Epidermal melanocyte (primary cell): ENCODE data around the gene PRPF31.

Source experiments
- DNase-seq: peaks from one replicate; pipeline ENCODE4 v3.0.0; 2011; ENCODE audit warnings: low spot score; ENCODE audit not compliant: insufficient read length

The PRPF31 gene

GRCh38 chr19:54107876-54108490 is 7.6 kb upstream of the PRPF31 start:
- no peak for DNase-seq

GRCh38 chr19:54108496-54108895 is 7.1 kb upstream of the PRPF31 start:
- no peak for DNase-seq

DNA sequence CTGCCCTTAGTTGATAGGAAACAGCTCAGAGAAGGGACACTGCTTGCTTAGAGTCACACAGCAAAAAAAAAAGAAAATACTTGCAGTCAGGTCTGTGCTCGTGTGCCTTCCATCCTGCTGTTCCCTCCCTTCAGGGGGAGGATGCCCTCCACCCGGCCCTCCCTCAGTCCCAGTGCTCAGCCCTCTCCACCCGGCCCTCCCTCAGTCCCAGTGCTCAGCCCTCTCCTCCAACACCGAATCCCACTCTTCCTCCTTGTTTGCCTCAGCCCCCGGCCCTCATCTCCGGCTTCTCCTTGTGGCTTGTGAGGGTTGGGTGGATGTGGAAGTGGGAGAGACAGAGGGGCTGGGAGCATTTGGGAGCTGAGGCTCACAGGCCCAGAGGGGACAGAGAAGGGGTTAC is 5.9 kb upstream of the PRPF31 start:
- DNase-seq = no peak

DNA sequence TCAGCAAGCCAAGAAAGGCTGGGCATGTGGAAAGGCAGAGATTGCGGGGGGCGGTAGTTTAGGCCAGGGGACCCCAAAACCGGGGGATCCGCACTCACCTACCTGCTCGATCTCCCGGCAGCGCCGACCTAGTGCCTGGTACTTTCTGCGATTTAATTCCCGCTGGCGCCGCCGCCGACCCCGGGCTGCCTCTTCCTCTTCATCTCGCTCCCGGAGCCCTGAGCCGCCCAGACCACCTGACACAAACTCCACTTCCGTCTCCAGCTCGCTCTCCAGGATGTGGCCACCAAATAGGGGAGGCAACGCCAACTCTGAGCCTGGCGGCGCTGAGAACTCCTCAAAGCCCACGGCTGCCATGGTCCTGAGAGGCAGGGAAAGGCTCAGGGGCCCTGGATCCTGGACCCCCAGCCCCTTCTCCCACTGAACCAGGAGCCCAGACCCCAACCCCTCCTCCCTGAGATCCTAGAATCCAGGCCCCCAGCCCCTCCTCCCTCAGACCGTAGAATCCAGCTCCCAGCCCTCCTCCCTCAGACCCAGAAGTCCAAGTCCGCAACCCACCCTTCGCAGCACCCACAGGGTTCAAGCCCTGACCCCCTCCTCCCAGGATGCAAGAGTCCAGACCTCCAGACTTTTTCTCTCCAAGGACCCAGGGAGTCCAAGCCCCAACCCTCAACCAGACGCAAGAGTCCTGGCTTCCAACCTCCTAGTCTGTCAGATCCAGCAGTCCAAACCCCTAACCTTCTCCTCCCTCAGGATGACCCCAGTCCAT is 1.0 kb upstream of the PRPF31 start:
- no peak for DNase-seq

DNA sequence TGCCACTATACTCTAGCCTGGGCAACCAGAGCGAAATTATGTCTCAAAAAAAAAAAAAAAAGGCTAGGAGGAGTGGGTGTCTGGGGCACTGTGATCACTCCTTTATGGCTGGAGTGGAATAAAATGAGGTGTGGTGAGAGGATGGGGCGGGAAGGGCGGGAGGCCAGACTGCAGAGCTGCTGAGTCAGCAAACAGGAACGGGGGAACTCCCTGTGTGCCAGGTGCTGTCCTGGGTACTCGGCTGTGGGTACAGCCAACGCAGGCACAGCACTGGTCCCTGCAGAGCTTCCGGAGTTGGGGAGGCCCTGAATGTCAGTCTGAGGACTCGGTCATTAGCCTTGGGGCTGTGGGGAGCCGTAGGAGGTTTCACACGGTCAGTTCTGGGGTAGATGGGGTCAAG is 5.7 kb downstream of the PRPF31 start:
- DNase-seq = no peak

DNA sequence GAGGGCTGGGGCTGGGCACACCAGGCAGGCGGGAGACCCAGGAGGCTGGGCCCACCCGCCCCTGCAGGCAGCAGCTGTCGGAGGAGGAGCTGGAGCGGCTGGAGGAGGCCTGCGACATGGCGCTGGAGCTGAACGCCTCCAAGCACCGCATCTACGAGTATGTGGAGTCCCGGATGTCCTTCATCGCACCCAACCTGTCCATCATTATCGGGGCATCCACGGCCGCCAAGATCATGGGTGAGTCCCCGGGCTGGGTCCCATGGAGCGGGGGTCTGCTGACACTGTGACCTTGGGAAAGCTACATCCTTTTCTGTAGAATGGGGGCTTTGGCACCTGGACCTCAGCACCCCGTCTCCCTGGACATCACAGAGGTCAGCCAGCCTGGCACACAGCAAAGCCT is 8.1 kb downstream of the PRPF31 start:
- DNase-seq = no peak

GRCh38 chr19:54124393-54124792 is 8.8 kb downstream of the PRPF31 start:
- no peak for DNase-seq

- DNase-seq = no peak
These were observed 10.2 kb downstream of the PRPF31 start for GRCh38 chr19:54125713-54126112.

DNA sequence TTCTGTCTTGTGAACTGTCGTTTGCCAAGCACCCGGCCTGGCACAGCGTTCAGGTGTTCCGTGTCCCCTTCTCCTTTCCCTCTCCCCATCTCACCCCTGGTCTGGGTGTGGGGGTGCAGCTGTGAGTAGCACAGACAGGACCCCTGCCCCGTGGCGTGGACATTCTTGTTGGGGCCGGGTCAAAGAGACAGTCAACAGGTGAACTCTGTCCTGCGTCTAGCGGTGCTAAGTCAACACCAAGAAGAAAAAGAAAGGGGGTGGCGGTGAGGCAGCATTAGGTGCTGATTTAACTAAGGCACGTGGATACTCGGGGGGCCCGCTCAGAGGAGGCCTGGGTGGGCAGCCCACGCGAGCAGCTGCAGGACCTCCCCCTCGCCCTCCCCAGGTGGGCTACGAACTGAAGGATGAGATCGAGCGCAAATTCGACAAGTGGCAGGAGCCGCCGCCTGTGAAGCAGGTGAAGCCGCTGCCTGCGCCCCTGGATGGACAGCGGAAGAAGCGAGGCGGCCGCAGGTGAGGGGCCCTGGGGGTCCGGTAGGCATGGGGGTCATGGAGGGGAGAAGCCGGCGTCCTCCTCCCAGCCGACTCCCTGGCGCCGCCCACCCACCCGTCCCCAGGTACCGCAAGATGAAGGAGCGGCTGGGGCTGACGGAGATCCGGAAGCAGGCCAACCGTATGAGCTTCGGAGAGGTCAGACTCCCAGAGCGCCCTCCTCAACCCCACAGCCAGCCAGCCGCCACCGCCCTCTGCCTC is 12.3 kb downstream of the PRPF31 start:
- no peak for DNase-seq

DNA sequence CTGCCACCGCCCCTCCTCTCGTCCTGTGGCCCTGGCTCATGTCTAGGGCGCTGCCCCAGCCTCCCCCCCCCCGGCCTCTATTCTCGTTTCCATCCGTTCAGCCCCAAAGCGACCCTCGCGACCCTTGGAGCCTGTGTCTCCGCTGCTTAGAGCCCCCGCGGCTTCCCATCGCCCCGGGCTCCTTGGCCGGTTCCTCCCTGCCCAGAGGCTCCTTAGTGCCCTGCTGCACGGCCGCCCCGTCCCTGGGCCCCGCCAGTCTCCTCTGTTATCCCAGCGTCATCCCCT is 12.8 kb downstream of the PRPF31 start:
- no peak for DNase-seq

DNA sequence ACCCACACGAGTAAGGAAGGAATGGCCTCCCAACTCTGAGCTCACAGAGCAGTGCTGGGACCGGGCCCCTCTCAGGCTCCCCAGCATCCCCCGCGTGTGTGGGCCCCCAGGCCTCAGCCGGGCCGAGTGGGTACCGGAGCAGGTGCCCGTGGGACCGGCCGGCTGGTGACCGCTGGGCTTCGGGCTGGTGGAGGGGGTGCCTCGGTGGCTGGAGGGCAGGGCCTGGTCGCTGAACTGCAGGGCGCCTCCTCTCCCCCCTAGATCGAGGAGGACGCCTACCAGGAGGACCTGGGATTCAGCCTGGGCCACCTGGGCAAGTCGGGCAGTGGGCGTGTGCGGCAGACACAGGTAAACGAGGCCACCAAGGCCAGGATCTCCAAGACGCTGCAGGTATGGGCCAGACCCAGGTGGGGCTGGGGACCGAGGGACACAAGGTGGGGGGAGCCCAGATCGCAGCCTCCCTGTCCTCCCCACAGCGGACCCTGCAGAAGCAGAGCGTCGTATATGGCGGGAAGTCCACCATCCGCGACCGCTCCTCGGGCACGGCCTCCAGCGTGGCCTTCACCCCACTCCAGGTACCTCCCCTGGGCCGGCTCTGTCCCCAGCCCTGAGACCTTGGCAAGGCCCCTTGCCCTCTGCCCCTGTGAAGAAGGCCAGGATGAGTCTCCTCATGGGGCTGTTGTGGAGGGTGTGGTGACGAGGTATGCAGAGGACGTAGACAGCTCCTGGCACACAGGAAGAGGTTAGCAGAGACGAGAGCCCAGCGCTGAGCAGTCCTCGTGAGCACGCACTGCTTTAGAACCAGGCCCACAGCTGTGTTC is 13.5 kb downstream of the PRPF31 start:
- DNase-seq = no peak

- no peak for DNase-seq
These were observed 14.1 kb downstream of the PRPF31 start for GRCh38 chr19:54129617-54129996.

DNA sequence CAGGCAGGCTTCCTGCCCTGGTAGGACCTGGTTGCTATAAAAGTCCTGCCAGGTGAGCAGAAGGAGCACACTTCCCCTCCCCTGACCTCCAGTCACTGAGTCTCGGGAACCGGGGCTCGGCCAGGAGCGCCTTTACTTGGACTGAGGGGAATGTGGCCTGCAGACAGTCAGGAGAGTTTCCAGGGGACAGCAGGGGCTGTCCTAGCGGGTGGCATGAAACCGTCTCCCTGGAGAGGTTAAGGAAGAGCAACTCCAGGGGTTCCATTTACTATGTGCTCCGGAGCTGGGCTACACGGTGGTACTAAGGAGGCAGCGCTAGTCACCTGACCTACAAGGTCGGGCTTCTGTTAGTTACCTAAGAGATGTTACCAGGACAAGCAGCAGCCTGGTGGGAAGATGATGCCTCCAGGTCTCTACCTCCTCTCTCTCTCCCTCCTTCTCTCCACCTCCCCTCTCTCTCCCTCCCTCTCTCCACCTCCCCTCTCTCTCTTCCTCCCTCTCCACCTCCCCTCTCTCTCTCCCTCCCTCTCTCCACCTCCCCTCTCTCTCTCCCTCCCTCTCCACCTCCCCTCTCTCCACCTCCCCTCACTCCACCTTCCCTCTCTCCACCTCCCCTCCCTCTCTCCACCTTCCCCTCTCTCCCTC is 17.9 kb downstream of the PRPF31 start:
- no peak for DNase-seq

DNA sequence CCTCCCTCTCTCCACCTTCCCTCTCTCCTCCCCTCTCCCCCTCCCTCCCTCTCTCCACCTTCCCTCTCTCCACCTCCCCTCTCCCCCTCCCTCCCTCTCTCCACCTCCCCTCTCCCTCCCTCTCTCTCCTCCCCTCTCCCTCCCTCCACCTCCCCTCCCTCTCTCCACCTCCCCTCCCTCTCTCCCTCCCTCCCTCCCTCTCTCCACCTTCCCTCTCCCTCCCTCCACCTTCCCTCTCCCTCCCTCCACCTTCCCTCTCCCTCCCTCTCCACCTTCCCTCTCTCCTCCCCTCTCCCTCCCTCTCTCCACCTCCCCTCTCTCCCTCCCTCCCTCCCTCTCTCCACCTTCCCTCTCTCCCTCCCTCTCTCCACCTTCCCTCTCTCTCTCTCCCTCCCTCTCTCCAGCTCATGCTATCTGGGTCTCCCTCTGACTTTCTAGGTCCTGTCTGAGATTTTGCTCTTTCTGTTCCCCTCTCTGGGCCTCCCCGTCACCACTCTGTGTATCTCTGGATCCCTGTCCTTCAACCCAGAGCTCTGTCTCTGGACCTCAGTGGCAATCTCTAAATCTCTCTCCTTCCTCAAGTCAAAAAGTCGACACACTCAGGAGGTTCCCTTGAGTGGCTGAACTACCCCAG is 18.5 kb downstream of the PRPF31 start:
- DNase-seq = no peak

DNA sequence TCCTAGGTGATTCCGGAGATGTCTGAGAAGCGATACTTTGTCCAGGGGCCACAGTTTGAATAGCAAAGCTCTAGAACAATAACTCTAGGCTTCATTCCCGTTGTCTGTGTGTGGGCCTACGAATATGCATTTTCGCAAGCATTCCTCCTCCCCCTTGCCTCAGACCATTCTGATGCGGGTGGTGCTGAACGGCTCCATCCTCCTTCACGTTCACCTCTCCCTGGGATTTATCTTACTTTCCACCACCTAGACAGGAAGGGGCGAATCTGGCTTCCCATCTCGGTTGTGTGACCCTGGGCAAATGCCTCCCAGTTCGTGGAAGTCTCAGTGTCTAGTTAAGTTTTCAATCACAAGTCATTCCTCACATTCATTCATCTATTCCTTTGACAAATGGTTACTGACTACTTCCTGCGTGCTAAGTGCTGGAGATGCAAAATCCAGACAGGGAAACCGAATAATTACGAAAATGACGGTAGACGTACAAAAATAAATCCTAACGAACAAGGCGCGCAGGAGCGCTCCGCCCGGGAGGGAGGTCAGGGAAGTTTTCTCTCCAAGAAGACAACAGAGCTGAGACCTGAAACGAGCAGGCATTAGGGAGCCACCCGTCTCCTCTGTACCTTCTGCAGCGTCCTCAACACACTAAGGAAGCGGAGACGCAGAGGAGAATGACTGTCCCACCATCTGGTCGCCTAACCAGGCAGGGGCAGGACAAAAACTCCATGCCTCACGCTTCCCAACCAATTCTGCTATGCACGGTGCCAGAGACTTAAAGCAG is 20.7 kb downstream of the PRPF31 start:
- DNase-seq = peak; percentile 44

- peak; percentile 100 for DNase-seq
These were observed 21.5 kb downstream of the PRPF31 start for GRCh38 chr19:54136864-54137698.

DNA sequence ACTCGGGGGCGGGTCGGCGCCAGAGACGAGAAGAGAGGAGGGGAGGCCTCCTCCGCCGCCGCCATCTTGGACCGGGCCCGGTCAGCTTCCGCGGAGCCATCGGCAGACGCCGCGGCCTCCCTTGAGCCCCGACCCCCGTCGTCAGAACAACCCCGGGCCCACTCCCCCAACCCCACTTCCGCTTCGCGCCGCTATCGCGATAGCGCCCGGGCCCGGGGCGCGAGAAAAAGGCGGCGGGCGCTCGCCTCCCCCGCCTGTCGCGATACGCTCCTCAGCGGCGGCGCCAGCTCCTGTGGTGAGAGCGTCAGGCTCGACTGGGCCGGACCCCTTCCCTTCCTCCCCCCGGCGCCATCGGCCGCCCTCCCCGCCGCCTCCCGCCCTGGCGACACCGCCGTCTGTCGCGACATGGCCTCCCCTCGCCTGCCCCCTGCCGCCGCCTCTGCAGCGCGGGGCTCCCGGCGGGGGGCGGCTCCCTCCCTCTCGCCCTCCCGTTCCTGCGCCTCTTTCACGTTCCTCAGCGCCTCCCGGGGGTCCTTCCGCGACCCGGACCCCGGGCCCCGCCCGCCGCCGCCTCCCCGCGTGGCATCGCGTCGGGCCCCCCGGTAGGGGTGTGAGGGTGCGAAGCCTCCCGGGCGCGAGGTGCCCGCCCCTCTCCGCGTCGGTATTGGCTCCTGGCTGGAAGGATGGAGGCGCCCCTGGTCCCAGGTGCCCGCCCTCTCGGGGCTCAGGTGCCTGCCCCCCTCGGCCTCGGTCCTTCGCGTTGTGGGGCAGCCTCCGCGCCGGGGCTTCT is 22.3 kb downstream of the PRPF31 start, which contains the start of gene CNOT3:
CNOT3 (plus strand) TSS at position 64 of the 790 bp plus-strand sequence. CDS start 5,217 bp downstream, outside the sequence.
- no peak for DNase-seq
